Kidney epithelial cell (primary cell): ENCODE measurements around the gene CMPK1. TPM values are rescaled to one million over a fixed set of nuclear protein-coding genes. Genes with fewer than 3 reads are reported as not detected.

Experiments
- DNase-seq: peaks from one replicate; pipeline ENCODE4 v3.0.0-alpha.2; 2010; ENCODE audit warnings: low read depth
- H3K27me3 ChIP-seq: 2 replicates; pipeline ENCODE4 v1.6.0; 2011; ENCODE audit warnings: low read length; ENCODE audit not compliant: control insufficient read depth, insufficient read depth
- H3K36me3 ChIP-seq: 2 replicates; pipeline ENCODE4 v1.5.1; 2011; ENCODE audit warnings: low read length; ENCODE audit not compliant: control insufficient read depth, insufficient read depth
- H3K4me3 ChIP-seq: 2 replicates; pipeline ENCODE4 v1.5.1; 2011; ENCODE audit warnings: low read depth, mild to moderate bottlenecking, control low read depth, low read length
- total RNA-seq: library from RNA; depleted of rRNA; stranded (reverse); fragments of >200 nt; gene quantifications from 2 replicates; pipeline ENCODE4 v1.2.3, GENCODE V29; 2015
- TF ChIP-seq, protein P1 (sequence below): IDR thresholded peaks from 2 replicates; pipeline ENCODE4 v1.5.1; 2011; ENCODE audit warnings: mild to moderate bottlenecking, moderate library complexity, low read length, control low read depth, inconsistent platforms; ENCODE audit not compliant: insufficient read depth, poor library complexity, severe bottlenecking

CMPK1 gene
- total RNA-seq, 1 donor from 2014 or later, result 74.7 TPM

DNA sequence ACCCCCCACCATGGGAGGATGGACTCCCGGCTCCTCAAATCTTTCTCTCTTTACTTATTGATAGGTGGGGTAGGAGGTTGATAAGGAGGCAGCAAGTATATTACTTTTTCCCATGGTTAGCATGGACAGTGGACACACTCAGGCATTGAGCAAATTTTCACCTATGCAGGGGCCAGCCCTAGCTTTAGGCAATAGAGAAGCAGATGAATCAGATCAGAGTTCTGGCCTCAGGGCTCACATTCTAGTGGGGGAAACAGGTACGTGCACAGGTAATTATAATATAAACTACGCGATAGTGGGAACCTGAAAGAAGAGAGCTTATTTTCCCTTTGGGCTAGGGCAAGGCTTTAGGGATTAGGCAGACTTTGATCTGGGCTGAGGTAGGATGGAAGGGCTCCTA is 69.0 kb downstream of the CMPK1 start:
- Histone ChIP-seq H3K36me3 (no peaks in the 10 kb centered on the region), H3K4me3 (no peak overlapping the region), H3K27me3 (peaks cover 9% of the 10 kb centered on the region)
- no peak for DNase-seq
- TF ChIP-seq, protein P1, sequence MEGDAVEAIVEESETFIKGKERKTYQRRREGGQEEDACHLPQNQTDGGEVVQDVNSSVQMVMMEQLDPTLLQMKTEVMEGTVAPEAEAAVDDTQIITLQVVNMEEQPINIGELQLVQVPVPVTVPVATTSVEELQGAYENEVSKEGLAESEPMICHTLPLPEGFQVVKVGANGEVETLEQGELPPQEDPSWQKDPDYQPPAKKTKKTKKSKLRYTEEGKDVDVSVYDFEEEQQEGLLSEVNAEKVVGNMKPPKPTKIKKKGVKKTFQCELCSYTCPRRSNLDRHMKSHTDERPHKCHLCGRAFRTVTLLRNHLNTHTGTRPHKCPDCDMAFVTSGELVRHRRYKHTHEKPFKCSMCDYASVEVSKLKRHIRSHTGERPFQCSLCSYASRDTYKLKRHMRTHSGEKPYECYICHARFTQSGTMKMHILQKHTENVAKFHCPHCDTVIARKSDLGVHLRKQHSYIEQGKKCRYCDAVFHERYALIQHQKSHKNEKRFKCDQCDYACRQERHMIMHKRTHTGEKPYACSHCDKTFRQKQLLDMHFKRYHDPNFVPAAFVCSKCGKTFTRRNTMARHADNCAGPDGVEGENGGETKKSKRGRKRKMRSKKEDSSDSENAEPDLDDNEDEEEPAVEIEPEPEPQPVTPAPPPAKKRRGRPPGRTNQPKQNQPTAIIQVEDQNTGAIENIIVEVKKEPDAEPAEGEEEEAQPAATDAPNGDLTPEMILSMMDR, result no peak

DNA sequence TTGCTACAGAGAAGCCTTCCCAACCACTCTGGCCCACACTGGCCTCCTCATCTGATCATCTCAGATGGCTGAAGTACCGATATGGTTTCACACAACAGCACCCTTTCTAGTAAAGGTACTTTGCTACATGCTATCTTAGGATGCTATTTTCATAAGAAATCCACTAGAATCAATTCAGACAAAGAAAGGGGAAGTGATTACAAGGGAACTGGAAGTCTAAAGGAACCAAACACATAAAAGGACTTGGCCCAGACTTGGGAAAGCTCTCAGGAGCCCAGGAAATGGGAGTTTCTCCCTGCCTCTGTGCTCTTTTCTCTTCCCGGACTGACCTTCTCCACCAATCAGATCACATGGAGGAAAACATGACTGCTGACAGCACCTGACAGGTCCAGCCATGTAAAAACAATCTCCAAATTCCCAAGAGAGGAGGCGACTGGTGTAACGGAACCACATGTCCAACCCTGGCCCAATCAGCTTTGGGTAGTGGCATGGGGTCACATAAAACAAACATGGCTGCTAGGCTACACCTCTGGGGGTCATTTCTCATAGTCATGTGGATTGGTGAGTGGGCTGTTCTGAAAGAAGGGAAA is 69.8 kb downstream of the CMPK1 start:
- DNase-seq, result no peak
- Histone ChIP-seq H3K36me3 (no peaks in the 10 kb centered on the region), H3K4me3 (no peak overlapping the region), H3K27me3 (peaks cover 9% of the 10 kb centered on the region)
- TF ChIP-seq, protein P1, result no peak

DNA sequence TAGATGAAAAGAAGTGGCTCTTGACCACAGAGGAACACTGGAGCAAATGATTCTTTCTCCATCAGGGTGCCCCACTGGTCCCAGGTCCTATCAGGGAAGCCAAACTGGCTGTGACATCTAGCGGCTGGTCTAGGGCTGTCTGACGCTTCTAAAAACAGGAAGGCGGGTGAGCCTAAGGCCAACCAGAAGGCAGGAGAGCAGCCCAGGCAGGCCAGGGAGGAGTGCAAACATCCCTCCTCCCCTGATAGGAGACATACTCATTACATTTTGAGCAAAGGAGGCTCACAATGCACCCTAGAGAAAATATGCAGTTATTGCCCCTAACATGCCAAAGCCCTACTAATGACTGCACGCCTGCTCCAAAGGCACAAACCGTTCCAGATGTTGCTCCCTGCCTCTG is 72.1 kb downstream of the CMPK1 start:
- Histone ChIP-seq H3K27me3 (peaks cover 9% of the 10 kb centered on the region), H3K36me3 (no peaks in the 10 kb centered on the region), H3K4me3 (no peak overlapping the region)
- DNase-seq, result no peak
- TF ChIP-seq, protein P1, result no peak

DNA sequence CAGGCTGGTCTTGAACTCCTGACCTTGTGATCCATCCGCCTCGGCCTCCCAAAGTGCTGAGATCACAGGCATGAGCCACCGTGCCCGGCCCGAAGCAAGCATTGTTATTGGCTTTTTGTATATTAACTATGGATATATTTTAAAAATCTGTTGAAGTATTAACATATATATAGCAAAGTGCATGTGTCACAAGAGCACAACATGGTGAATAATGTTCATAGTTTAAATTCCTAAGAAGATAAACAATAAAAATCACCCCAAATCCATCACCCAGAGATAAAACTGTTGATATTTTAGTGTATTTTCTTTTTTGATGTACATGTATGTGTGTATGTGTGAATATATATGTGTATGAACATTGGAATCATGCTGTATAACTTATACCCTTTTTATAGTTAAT is 73.4 kb downstream of the CMPK1 start:
- DNase-seq, result no peak
- Histone ChIP-seq H3K27me3 (peaks cover 3% of the 10 kb centered on the region), H3K36me3 (no peaks in the 10 kb centered on the region), H3K4me3 (no peak overlapping the region)
- TF ChIP-seq, protein P1, result no peak

DNA sequence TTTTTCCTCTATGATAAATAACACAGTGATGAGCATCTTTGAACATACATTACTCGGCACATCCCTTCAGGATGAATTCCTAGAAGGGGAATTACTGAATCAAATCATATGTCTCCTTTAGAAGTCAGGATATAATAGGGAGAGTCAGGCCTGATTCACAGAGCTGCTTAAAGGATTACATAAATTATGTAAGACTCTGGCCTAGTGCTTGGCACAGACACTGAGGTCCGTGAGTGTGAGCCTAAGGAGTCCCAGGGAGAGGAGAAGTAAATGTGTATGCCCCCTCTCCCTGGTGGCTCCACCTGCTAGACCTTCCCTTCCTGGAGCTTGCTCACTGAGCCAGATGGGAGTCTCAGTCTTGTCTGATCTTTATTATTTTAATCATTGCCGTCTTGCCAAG is 73.9 kb downstream of the CMPK1 start:
- no peak for DNase-seq
- H3K4me3 ChIP-seq, result no peak overlapping the region
- peaks cover 3% of the 10 kb centered on the region for H3K27me3 ChIP-seq
- no peaks in the 10 kb centered on the region for H3K36me3 ChIP-seq
- TF ChIP-seq, protein P1, result no peak

DNA sequence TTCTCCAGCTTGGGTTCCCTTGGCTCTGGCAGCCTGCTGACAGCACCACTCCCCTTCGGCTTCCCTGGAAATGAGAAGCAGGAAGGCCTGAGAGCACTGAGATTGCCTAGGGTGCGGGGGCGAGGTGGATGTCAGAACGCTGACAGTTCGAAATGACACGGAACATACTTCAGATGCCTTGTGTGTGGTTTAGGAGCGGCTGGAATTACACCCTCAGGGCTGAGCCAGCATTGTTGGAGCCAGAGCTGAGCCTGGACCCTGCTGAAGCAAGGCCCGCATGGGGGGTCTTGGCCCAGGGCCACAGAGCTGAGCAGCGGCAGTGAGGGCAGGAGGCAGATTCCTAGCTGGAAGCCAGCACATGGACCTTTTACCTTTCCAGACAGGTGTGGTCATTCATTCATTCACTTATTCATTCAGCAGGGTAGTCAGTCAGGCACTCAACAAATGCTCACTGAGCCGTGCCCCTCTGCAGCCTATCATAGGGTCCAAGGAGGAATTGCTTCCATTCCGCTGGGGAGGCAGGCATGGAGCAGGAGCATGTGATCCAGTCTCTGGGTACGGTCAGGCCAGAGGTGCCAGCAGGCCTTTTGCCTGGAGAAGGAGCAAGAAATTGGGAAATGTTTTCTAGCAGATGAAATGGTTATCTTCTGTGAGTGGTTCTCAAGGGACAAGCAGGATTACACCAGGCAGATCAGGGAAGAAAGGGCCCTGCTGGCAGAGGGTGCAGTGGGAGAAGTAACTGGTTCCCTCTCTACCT is 75.9 kb downstream of the CMPK1 start:
- Histone ChIP-seq H3K4me3 (no peak overlapping the region), H3K27me3 (no peaks in the 10 kb centered on the region), H3K36me3 (no peaks in the 10 kb centered on the region)
- peak; percentile 49 for DNase-seq
- TF ChIP-seq, protein P1, result no peak
